KOPT-K1 (cell line): ENCODE results near the gene SLC1A2.

Source experiments
- H3K27ac ChIP-seq: fragments of 200-600 bp; sonication (generic); 2 replicates; pipeline ENCODE4 v1.5.1; 2016; ENCODE audit warnings: antibody characterized with exemption, mild to moderate bottlenecking, low read depth, low read length; ENCODE audit not compliant: poor library complexity, severe bottlenecking
- H3K36me3 ChIP-seq: fragments of 200-600 bp; sonication (generic); 2 replicates; pipeline ENCODE4 v1.5.1; 2017; ENCODE audit warnings: antibody characterized with exemption, mild to moderate bottlenecking, low read length, moderate library complexity; ENCODE audit not compliant: insufficient read depth
- H3K9me3 ChIP-seq: fragments of 200-600 bp; sonication (generic); 2 replicates; pipeline ENCODE4 v1.5.1; 2017; ENCODE audit warnings: antibody characterized with exemption, low read length, mild to moderate bottlenecking; ENCODE audit not compliant: insufficient read depth, poor library complexity, severe bottlenecking

SLC1A2 gene

GRCh38 chr11:35321532-35322317 is 97.6 kb downstream of the SLC1A2 start:
- Histone ChIP-seq H3K27ac (no peak overlapping the region), H3K36me3 (no peaks in the 10 kb centered on the region), H3K9me3 (no peaks in the 10 kb centered on the region)

- no peaks in the 10 kb centered on the region for H3K9me3 ChIP-seq
- H3K36me3 ChIP-seq: no peaks in the 10 kb centered on the region
- no peak overlapping the region for H3K27ac ChIP-seq
Observed at GRCh38 chr11:35321111-35321510, 98.2 kb downstream of the SLC1A2 start.

- no peaks in the 10 kb centered on the region for H3K36me3 ChIP-seq
- H3K27ac ChIP-seq: no peak overlapping the region
Observed at GRCh38 chr11:35318977-35319925, 100.1 kb downstream of the SLC1A2 start.

GRCh38 chr11:35318309-35318708 is 101.0 kb downstream of the SLC1A2 start:
- H3K27ac ChIP-seq: no peak overlapping the region
- no peaks in the 10 kb centered on the region for H3K36me3 ChIP-seq
- H3K9me3 ChIP-seq: no peaks in the 10 kb centered on the region

More at GRCh38 chr11:35318977-35319925, 100.1 kb downstream of the SLC1A2 start:
- no peaks in the 10 kb centered on the region for H3K9me3 ChIP-seq

- Histone ChIP-seq H3K36me3 (no peaks in the 10 kb centered on the region), H3K27ac (no peak overlapping the region), H3K9me3 (no peaks in the 10 kb centered on the region)
Observed at GRCh38 chr11:35317253-35317652, 102.1 kb downstream of the SLC1A2 start.

GRCh38 chr11:35316161-35316560 is 103.2 kb downstream of the SLC1A2 start:
- Histone ChIP-seq H3K36me3 (no peaks in the 10 kb centered on the region), H3K9me3 (no peaks in the 10 kb centered on the region), H3K27ac (no peak overlapping the region)

- Histone ChIP-seq H3K9me3 (no peaks in the 10 kb centered on the region), H3K36me3 (no peaks in the 10 kb centered on the region), H3K27ac (no peak overlapping the region)
Observed at GRCh38 chr11:35313760-35314153, 105.6 kb downstream of the SLC1A2 start.

GRCh38 chr11:35313066-35313759 is 106.1 kb downstream of the SLC1A2 start:
- Histone ChIP-seq H3K9me3 (no peaks in the 10 kb centered on the region), H3K36me3 (no peaks in the 10 kb centered on the region), H3K27ac (no peak overlapping the region)

GRCh38 chr11:35311331-35311730 is 108.0 kb downstream of the SLC1A2 start:
- no peak overlapping the region for H3K27ac ChIP-seq
- no peaks in the 10 kb centered on the region for H3K36me3 ChIP-seq
- H3K9me3 ChIP-seq: no peaks in the 10 kb centered on the region

- Histone ChIP-seq H3K36me3 (no peaks in the 10 kb centered on the region), H3K27ac (no peak overlapping the region), H3K9me3 (no peaks in the 10 kb centered on the region)
Observed at GRCh38 chr11:35308157-35308556, 111.2 kb downstream of the SLC1A2 start.

- no peaks in the 10 kb centered on the region for H3K36me3 ChIP-seq
- H3K27ac ChIP-seq: no peak overlapping the region
- H3K9me3 ChIP-seq: no peaks in the 10 kb centered on the region
Observed at GRCh38 chr11:35307221-35307621, 112.1 kb downstream of the SLC1A2 start.

- H3K27ac ChIP-seq: no peak overlapping the region
- no peaks in the 10 kb centered on the region for H3K36me3 ChIP-seq
- no peaks in the 10 kb centered on the region for H3K9me3 ChIP-seq
Observed at GRCh38 chr11:35305670-35306382, 113.5 kb downstream of the SLC1A2 start.

GRCh38 chr11:35304900-35305460 is 114.4 kb downstream of the SLC1A2 start:
- no peaks in the 10 kb centered on the region for H3K9me3 ChIP-seq
- H3K36me3 ChIP-seq: no peaks in the 10 kb centered on the region
- H3K27ac ChIP-seq: no peak overlapping the region

GRCh38 chr11:35304386-35304775 is 115.0 kb downstream of the SLC1A2 start:
- Histone ChIP-seq H3K36me3 (no peaks in the 10 kb centered on the region), H3K9me3 (no peaks in the 10 kb centered on the region), H3K27ac (no peak overlapping the region)
